HEK293T (cell line): ENCODE measurements around the gene STK24.

Source experiments
- CTCF ChIA-PET: fragments of 350-600 bp; formaldehyde crosslinking; extraction: SDS; loops from one replicate; lab custom pipeline; 2021; ENCODE audit warnings: antibody characterized with exemption, inconsistent platforms; lab: Yijun Ruan, JAX
- POLR2A ChIA-PET: fragments of 350-600 bp; formaldehyde crosslinking; extraction: SDS; loops from one replicate; lab custom pipeline; 2020; ENCODE audit warnings: antibody characterized with exemption, inconsistent platforms; lab: Yijun Ruan, JAX
- DNase-seq: peaks from one replicate; pipeline ENCODE4 v3.0.0; 2012; ENCODE audit warnings: mixed read lengths; ENCODE audit errors: extremely low spot score
- ARNT ChIP-seq: fragments of 450-650 bp; IDR thresholded peaks from 2 replicates; pipeline ENCODE4 v1.6.1; 2017; ENCODE audit warnings: mild to moderate bottlenecking
- BHLHE40 ChIP-seq: fragments of 450-650 bp; IDR thresholded peaks from 2 replicates; pipeline ENCODE4 v1.6.1; 2016; ENCODE audit warnings: mild to moderate bottlenecking, moderate library complexity, borderline replicate concordance
- CTBP1 ChIP-seq: fragments of 450-650 bp; IDR thresholded peaks from 2 replicates; pipeline ENCODE4 v1.6.1; 2016; ENCODE audit warnings: borderline replicate concordance
- ELF4 ChIP-seq: fragments of 450-650 bp; IDR thresholded peaks from 2 replicates; pipeline ENCODE4 v1.6.1; 2017; ENCODE audit warnings: antibody characterized with exemption
- FOXA1 ChIP-seq: fragments of 450-650 bp; IDR thresholded peaks from 2 replicates; pipeline ENCODE4 v1.6.1; 2016; ENCODE audit warnings: mild to moderate bottlenecking
- FOXK2 ChIP-seq: fragments of 450-650 bp; IDR thresholded peaks from 2 replicates; pipeline ENCODE4 v1.6.1; 2016; ENCODE audit warnings: mild to moderate bottlenecking
- FOXM1 ChIP-seq: fragments of 450-650 bp; IDR thresholded peaks from 2 replicates; pipeline ENCODE4 v1.6.1; 2017; ENCODE audit warnings: mild to moderate bottlenecking, borderline replicate concordance
- HDGF ChIP-seq: fragments of 450-650 bp; IDR thresholded peaks from 2 replicates; pipeline ENCODE4 v1.6.1; 2017; ENCODE audit warnings: antibody characterized with exemption, borderline replicate concordance
- L3MBTL2 ChIP-seq: fragments of 450-650 bp; conservative IDR thresholded peaks from 2 replicates; pipeline ENCODE4 v1.6.1; 2016; ENCODE audit warnings: mild to moderate bottlenecking
- LEF1 ChIP-seq: fragments of 450-650 bp; IDR thresholded peaks from 2 replicates; pipeline ENCODE4 v1.6.1; 2017; ENCODE audit warnings: mild to moderate bottlenecking, borderline replicate concordance
- NFRKB ChIP-seq: fragments of 450-650 bp; IDR thresholded peaks from 2 replicates; pipeline ENCODE4 v1.6.1; 2016; ENCODE audit warnings: mild to moderate bottlenecking, moderate library complexity
- PKNOX1 ChIP-seq: fragments of 450-650 bp; IDR thresholded peaks from 2 replicates; pipeline ENCODE4 v1.6.1; 2016
- SP1 ChIP-seq: fragments of 450-650 bp; IDR thresholded peaks from 2 replicates; pipeline ENCODE4 v1.6.1; 2017
- SUZ12 ChIP-seq: fragments of 450-650 bp; IDR thresholded peaks from 2 replicates; pipeline ENCODE4 v1.6.1; 2016; ENCODE audit warnings: mild to moderate bottlenecking
- TARDBP ChIP-seq: fragments of 450-650 bp; IDR thresholded peaks from 2 replicates; pipeline ENCODE4 v1.6.1; 2016
- ZNF384 ChIP-seq: fragments of 450-650 bp; IDR thresholded peaks from 2 replicates; pipeline ENCODE4 v1.6.1; 2016

STK24 gene

GRCh38 chr13:98457053-98457452 lies 119.9 kb downstream of the STK24 start:
- CTCF ChIA-PET, result interaction anchor here (1.0 kb wide), 1 partner anchor 10 kb away, joined by 3 read pairs; no protein-coding TSS in a partner anchor
- TF ChIP-seq ZNF384 (no peak), FOXM1 (no peak), LEF1 (no peak), SP1 (no peak), SUZ12 (no peak), FOXK2 (no peak), BHLHE40 (no peak), PKNOX1 (no peak), ELF4 (no peak)
- POLR2A ChIA-PET, result no interaction called here
- no peak for DNase-seq

GRCh38 chr13:98456413-98456845 lies 120.5 kb downstream of the STK24 start:
- CTCF ChIA-PET, result interaction anchor here (1.0 kb wide), 1 partner anchor 11 kb away, joined by 3 read pairs; no protein-coding TSS in a partner anchor
- DNase-seq, result no peak

DNA sequence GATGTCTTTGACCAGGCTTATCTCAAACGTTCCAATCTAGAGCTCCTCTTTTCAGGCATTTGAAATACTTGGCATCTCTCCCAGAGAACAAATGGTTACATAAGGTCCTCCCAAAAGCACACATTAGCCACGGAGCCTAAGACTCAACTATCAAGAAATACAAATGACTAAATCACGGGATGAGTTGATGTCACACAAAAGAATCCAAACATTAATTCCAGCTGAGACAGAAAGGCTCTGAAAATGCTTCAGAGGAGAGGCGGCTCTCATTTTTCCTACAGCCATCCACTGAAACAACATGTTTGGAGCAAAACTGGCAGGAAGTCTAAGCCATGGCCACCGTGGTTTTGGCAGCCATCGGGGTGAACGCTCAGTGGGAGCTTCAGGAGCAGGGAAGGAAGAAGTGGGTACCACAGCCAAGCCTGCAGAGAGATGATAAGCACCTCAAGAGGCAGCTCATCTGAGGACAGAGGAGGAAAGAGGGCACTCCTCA lies 122.5 kb downstream of the STK24 start:
- no peak for DNase-seq
- no peak for TF ChIP-seq ARNT
- TF ChIP-seq ZNF384, result no peak
- TF ChIP-seq TARDBP, result no peak
- TF ChIP-seq BHLHE40, result no peak
- TF ChIP-seq ELF4, result no peak
- TF ChIP-seq FOXA1, result no peak
- TF ChIP-seq SUZ12, result no peak
- no peak for TF ChIP-seq FOXM1
- TF ChIP-seq PKNOX1, result no peak
- TF ChIP-seq FOXK2, result no peak
- TF ChIP-seq L3MBTL2, result no peak
- TF ChIP-seq CTBP1, result no peak
- no peak for TF ChIP-seq LEF1
- no peak for TF ChIP-seq NFRKB
- TF ChIP-seq HDGF, result no peak
- TF ChIP-seq SP1, result no peak
- POLR2A ChIA-PET, result no interaction called here
- CTCF ChIA-PET, result interaction anchor here (0.6 to 2.1 kb wide), 4 partner anchors 13 to 1407 kb away, joined by 3 to 8 read pairs (median 3); no protein-coding TSS in a partner anchor

More at GRCh38 chr13:98456413-98456845, 120.5 kb downstream of the STK24 start:
- POLR2A ChIA-PET, result no interaction called here
- no peak for TF ChIP-seq FOXA1
- TF ChIP-seq ARNT, result no peak
- TF ChIP-seq NFRKB, result no peak
- no peak for TF ChIP-seq TARDBP
- no peak for TF ChIP-seq HDGF
- no peak for TF ChIP-seq ELF4
- no peak for TF ChIP-seq L3MBTL2
- TF ChIP-seq SP1, result no peak
- no peak for TF ChIP-seq SUZ12
- no peak for TF ChIP-seq CTBP1
- no peak for TF ChIP-seq LEF1

GRCh38 chr13:98452851-98453843 lies 123.8 kb downstream of the STK24 start:
- POLR2A ChIA-PET, result no interaction called here
- no peak for TF ChIP-seq SUZ12
- TF ChIP-seq HDGF, result no peak
- no peak for TF ChIP-seq LEF1
- DNase-seq, result no peak
- CTCF ChIA-PET, result no interaction called here

- TF ChIP-seq L3MBTL2 (no peak), HDGF (no peak), SUZ12 (no peak), PKNOX1 (no peak), BHLHE40 (no peak), ARNT (no peak), ZNF384 (no peak), TARDBP (no peak), LEF1 (no peak)
- ChIA-PET CTCF (no interaction called here), POLR2A (no interaction called here)
- no peak for DNase-seq
These were observed 125.0 kb downstream of the STK24 start for GRCh38 chr13:98451676-98452470.
